D721Med (cell line): ENCODE measurements around the gene RIMS4.

Source experiments
- DNase-seq: peaks from one replicate; pipeline ENCODE4 v3.0.0; 2011; ENCODE audit warnings: low spot score; ENCODE audit not compliant: insufficient read length
- FAIRE-seq: peaks from 2 replicates; lab custom pipeline; 2011; peaks lifted over from hg19 to GRCh38; lab: Jason Lieb, UNC
- CTCF ChIP-seq: IDR thresholded peaks from 2 replicates; pipeline ENCODE4 v1.5.1; 2012; ENCODE audit warnings: mild to moderate bottlenecking, control low read depth; ENCODE audit not compliant: insufficient read depth; ENCODE audit errors: missing control alignments

RIMS4 gene

GRCh38 chr20:44838521-44838920 is 28.2 kb upstream of the RIMS4 start:
- DNase-seq (no peak), FAIRE-seq (no peak)
- no peak for TF ChIP-seq CTCF

- no peak for DNase-seq
- FAIRE-seq, result no peak
- no peak for TF ChIP-seq CTCF
These were observed 27.6 kb upstream of the RIMS4 start for GRCh38 chr20:44837946-44838345.

GRCh38 chr20:44836601-44837120 is 26.3 kb upstream of the RIMS4 start:
- no peak for FAIRE-seq
- no peak for TF ChIP-seq CTCF
- DNase-seq, result no peak

GRCh38 chr20:44835661-44836221 is 25.4 kb upstream of the RIMS4 start:
- FAIRE-seq, result no peak
- no peak for DNase-seq
- TF ChIP-seq CTCF, result no peak

GRCh38 chr20:44835116-44835515 is 24.8 kb upstream of the RIMS4 start:
- DNase-seq, result no peak
- no peak for TF ChIP-seq CTCF
- no peak for FAIRE-seq

GRCh38 chr20:44834693-44835092 is 24.3 kb upstream of the RIMS4 start:
- DNase-seq (no peak), FAIRE-seq (no peak)
- TF ChIP-seq CTCF, result no peak

- DNase-seq, result no peak
- FAIRE-seq, result no peak
- TF ChIP-seq CTCF, result no peak
These were observed 23.1 kb upstream of the RIMS4 start for GRCh38 chr20:44833437-44833836.
